Measurements from ENCODE around the gene NFE2L2.

Gene NFE2L2

DNA sequence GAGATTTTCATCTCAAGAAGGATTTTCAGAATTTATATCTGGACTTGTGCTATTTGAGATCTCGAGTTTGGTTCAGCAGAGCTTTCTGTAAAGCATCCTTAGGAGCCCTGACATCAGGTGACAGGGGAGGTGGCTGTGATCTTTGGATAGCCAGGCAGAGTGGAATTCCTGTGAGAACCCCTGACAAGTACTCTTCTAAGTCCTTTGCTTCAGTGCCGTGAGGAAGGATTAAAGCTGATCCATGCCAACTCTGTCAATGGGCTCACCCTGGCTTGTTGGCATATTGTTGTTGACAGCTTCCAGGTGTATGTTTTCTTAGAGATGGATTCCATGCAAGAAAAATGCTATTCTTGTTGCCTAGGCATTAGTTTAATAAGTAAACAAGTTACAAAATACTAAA lies 38.0 kb upstream of the NFE2L2 start:
- TF ChIP-seq, protein P1, sequence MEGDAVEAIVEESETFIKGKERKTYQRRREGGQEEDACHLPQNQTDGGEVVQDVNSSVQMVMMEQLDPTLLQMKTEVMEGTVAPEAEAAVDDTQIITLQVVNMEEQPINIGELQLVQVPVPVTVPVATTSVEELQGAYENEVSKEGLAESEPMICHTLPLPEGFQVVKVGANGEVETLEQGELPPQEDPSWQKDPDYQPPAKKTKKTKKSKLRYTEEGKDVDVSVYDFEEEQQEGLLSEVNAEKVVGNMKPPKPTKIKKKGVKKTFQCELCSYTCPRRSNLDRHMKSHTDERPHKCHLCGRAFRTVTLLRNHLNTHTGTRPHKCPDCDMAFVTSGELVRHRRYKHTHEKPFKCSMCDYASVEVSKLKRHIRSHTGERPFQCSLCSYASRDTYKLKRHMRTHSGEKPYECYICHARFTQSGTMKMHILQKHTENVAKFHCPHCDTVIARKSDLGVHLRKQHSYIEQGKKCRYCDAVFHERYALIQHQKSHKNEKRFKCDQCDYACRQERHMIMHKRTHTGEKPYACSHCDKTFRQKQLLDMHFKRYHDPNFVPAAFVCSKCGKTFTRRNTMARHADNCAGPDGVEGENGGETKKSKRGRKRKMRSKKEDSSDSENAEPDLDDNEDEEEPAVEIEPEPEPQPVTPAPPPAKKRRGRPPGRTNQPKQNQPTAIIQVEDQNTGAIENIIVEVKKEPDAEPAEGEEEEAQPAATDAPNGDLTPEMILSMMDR (conservative IDR thresholded peaks at IDR 0.05; ENCODE audit: low read length), result no peak
- TF ChIP-seq EZH2phosphoT487 (IDR thresholded peaks at IDR 0.05; ENCODE audit: borderline replicate concordance), result no peak
- Histone ChIP-seq H4K20me1 (ENCODE audit: insufficient read depth, low read length, poor library complexity, severe bottlenecking) (no peaks in the 10 kb centered on the region), H3K4me1 (ENCODE audit: insufficient read depth, low read length, poor library complexity, severe bottlenecking) (no peaks in the 10 kb centered on the region)

DNA sequence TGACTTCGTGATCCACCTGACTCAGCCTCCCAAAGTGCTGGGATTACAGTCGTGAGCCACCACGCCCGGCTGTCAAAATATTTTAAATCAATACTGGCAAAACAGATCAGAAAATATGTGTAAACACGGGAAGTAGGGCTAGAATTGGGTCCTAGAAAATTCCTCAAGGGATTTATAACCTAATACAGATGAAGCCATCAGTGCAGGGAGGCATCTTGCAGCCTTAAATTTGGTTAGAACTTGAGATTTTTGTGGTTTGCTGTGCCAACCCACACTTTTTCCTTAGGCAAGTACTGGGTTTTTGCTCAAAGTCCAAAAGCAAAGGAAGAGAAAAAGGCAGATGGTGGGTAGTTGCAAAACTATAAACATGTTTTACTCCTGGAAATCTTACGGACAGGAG lies 33.7 kb upstream of the NFE2L2 start:
- TF ChIP-seq, protein P1 (conservative IDR thresholded peaks at IDR 0.05; ENCODE audit: low read length), result no peak
- no peak for TF ChIP-seq EZH2phosphoT487 (IDR thresholded peaks at IDR 0.05; ENCODE audit: borderline replicate concordance)
- no peak overlapping the region for H3K9ac ChIP-seq (ENCODE audit: low read depth, low read length, poor library complexity, severe bottlenecking)

More for the DNA sequence above, 38.0 kb upstream of the NFE2L2 start:
- Histone ChIP-seq H3K9me3 (ENCODE audit: insufficient read depth, low read depth, low read length) (no peaks in the 10 kb centered on the region), H3K4me2 (ENCODE audit: low read depth, low read length, poor library complexity, severe bottlenecking) (no peak overlapping the region), H3K36me3 (ENCODE audit: insufficient read depth, low read length) (no peaks in the 10 kb centered on the region), H3K9me2 (replicated peaks; ENCODE audit: low read depth, low read length) (no peaks in the 10 kb centered on the region), H3K79me2 (ENCODE audit: insufficient read depth, low read length) (no peaks in the 10 kb centered on the region), H2AFZ (ENCODE audit: low read length) (no peak overlapping the region), H3F3A (ENCODE audit: low read depth) (no peaks in the 10 kb centered on the region), H3K9ac (ENCODE audit: low read depth, low read length, poor library complexity, severe bottlenecking) (no peak overlapping the region), H3K27me3 (ENCODE audit: insufficient read depth, low read length, poor library complexity, severe bottlenecking) (no peaks in the 10 kb centered on the region), H3K4me3 (ENCODE audit: low read length, poor library complexity, severe bottlenecking) (no peak overlapping the region)

DNA sequence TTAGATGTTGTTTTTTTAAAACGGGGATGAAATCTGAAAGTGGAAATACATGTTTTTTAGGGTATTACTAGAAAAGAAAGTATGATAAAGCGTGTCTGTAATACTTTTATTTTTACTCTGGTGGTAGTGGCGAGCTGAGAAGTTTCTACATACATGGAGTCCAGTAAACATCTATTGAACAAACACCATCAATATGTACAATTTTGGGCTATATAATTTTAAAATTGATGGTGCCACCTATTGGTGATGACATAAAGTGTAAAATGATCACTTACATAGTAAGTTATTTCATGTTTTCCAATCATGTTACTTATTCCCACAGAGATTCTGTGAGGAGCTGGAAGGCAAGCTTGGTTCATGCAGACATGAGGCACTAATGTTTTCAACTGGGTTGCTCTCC lies 31.5 kb upstream of the NFE2L2 start:
- TF ChIP-seq EZH2phosphoT487 (IDR thresholded peaks at IDR 0.05; ENCODE audit: borderline replicate concordance), result no peak
- TF ChIP-seq, protein P1 (conservative IDR thresholded peaks at IDR 0.05; ENCODE audit: low read length), result peak; percentile 74
- Histone ChIP-seq H3K36me3 (ENCODE audit: insufficient read depth, low read length) (no peaks in the 10 kb centered on the region), H3K4me2 (ENCODE audit: low read depth, low read length, poor library complexity, severe bottlenecking) (no peak overlapping the region), H3K4me3 (ENCODE audit: low read length, poor library complexity, severe bottlenecking) (no peak overlapping the region), H3K4me1 (ENCODE audit: insufficient read depth, low read length, poor library complexity, severe bottlenecking) (no peaks in the 10 kb centered on the region), H3K9ac (ENCODE audit: low read depth, low read length, poor library complexity, severe bottlenecking) (no peak overlapping the region), H3F3A (ENCODE audit: low read depth) (no peaks in the 10 kb centered on the region), H3K9me3 (ENCODE audit: insufficient read depth, low read depth, low read length) (no peaks in the 10 kb centered on the region), H4K20me1 (ENCODE audit: insufficient read depth, low read length, poor library complexity, severe bottlenecking) (no peaks in the 10 kb centered on the region), H3K9me2 (replicated peaks; ENCODE audit: low read depth, low read length) (no peaks in the 10 kb centered on the region), H3K27me3 (ENCODE audit: insufficient read depth, low read length, poor library complexity, severe bottlenecking) (no peaks in the 10 kb centered on the region), H2AFZ (ENCODE audit: low read length) (no peak overlapping the region), H3K79me2 (ENCODE audit: insufficient read depth, low read length) (no peaks in the 10 kb centered on the region)

More for the DNA sequence above, 33.7 kb upstream of the NFE2L2 start:
- H3K79me2 ChIP-seq (ENCODE audit: insufficient read depth, low read length), result no peaks in the 10 kb centered on the region
- no peak overlapping the region for H3K4me3 ChIP-seq (ENCODE audit: low read length, poor library complexity, severe bottlenecking)
- H4K20me1 ChIP-seq (ENCODE audit: insufficient read depth, low read length, poor library complexity, severe bottlenecking), result no peaks in the 10 kb centered on the region
- no peak overlapping the region for H3K4me2 ChIP-seq (ENCODE audit: low read depth, low read length, poor library complexity, severe bottlenecking)
- H3K9me2 ChIP-seq (replicated peaks; ENCODE audit: low read depth, low read length), result no peaks in the 10 kb centered on the region
- no peaks in the 10 kb centered on the region for H3K9me3 ChIP-seq (ENCODE audit: insufficient read depth, low read depth, low read length)
- H3K4me1 ChIP-seq (ENCODE audit: insufficient read depth, low read length, poor library complexity, severe bottlenecking), result no peaks in the 10 kb centered on the region
- H3K36me3 ChIP-seq (ENCODE audit: insufficient read depth, low read length), result no peaks in the 10 kb centered on the region
- H3F3A ChIP-seq (ENCODE audit: low read depth), result no peaks in the 10 kb centered on the region
- H2AFZ ChIP-seq (ENCODE audit: low read length), result no peak overlapping the region
- H3K27me3 ChIP-seq (ENCODE audit: insufficient read depth, low read length, poor library complexity, severe bottlenecking), result no peaks in the 10 kb centered on the region

All from Loucy (cell line).